ENCODE measurements around the gene AP1AR.

The AP1AR gene

GRCh38 chr4:112279882-112280315, 48.3 kb downstream of the AP1AR start:
- TF ChIP-seq ZNF274 (IDR thresholded peaks at IDR 0.05; ENCODE audit: low read depth, low read length): no peak
- peak overlapping the region; percentile 74 for H3K4me3 ChIP-seq (ENCODE audit: low read length)

- TF ChIP-seq ZNF274 (IDR thresholded peaks at IDR 0.05; ENCODE audit: low read depth, low read length): no peak
- peak overlapping the region; percentile 74 for H3K4me3 ChIP-seq (ENCODE audit: low read length)
These were observed 48.9 kb downstream of the AP1AR start for GRCh38 chr4:112280386-112281056.

GRCh38 chr4:112281895-112282398, 50.4 kb downstream of the AP1AR start:
- H3K4me3 ChIP-seq (ENCODE audit: low read length): peak overlapping the region; percentile 8; the same call in 1 of the 2 replicates

DNA sequence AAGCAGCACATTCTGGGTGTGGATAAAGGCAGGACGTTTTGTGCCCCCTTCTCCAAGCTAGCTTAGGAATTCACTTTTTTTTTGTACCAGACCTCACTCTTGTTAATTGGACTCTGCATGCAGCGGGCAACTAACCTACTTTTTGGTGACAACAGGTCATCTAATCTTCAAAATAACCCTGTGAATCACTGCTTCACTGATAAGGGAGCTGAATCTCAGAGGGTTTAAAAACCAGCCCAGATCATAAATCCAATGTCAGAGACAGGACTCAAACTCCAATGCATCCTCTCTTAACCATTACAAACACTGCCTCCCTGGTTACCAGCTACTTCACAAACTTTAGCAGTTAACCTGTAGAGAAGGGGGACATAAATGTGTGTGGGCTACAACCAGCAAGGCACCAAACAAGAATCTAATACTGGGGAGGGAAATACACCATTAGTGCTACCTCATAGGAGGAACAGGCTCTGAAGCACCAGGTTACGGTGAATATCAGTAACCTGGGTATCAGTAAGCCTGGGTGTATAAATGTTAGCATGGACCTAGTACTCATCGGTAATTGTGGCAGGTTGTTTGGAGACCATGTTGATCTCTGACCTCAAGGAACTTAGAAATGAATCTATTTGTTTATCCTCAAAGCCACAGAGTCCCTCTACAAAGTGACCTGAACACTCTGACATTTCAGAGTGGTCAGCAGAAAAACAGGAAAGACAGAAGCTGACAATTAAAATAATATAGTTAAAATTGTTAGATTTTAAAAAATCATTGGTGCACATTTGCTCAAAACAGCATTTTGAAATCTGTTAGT, 51.5 kb downstream of the AP1AR start:
- TF ChIP-seq ZNF274 (IDR thresholded peaks at IDR 0.05; ENCODE audit: low read depth, low read length): no peak
- peak overlapping the region; percentile 97 for H3K4me3 ChIP-seq (ENCODE audit: low read length)

- H3K4me3 ChIP-seq (ENCODE audit: low read length): peak overlapping the region; percentile 97
- no peak for TF ChIP-seq ZNF274 (IDR thresholded peaks at IDR 0.05; ENCODE audit: low read depth, low read length)
These were observed 52.6 kb downstream of the AP1AR start for GRCh38 chr4:112284166-112284565.

GRCh38 chr4:112284662-112285411, 53.2 kb downstream of the AP1AR start:
- peak overlapping the region; percentile 97 for H3K4me3 ChIP-seq (ENCODE audit: low read length)
- TF ChIP-seq ZNF274 (IDR thresholded peaks at IDR 0.05; ENCODE audit: low read depth, low read length): no peak

GRCh38 chr4:112287258-112287989, 55.8 kb downstream of the AP1AR start:
- peak overlapping the region; percentile 97; the same call in 1 of the 2 replicates for H3K4me3 ChIP-seq (ENCODE audit: low read length)
- TF ChIP-seq ZNF274 (IDR thresholded peaks at IDR 0.05; ENCODE audit: low read depth, low read length): no peak

DNA sequence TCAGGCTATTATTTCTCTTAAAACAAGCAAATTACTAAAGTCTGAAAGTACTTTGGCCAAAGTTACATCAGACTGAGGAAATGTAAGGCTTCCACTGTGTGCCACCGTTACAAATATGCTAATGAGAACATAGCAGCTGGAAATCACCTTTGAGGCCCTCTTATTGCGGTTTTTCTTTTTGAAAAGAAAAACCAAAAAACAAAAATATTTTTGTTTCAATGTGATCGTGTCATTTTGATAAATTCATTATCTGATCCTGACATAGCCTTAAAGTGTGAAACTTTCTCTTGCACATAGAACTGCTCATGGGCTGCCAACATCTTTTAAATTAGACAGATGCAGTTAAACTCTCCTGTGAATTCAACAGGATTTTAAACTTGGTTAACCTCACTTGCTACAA, 56.9 kb downstream of the AP1AR start:
- no peak for TF ChIP-seq ZNF274 (IDR thresholded peaks at IDR 0.05; ENCODE audit: low read depth, low read length)
- no peak overlapping the region for H3K4me3 ChIP-seq (ENCODE audit: low read length)

- H3K4me3 ChIP-seq (ENCODE audit: low read length): no peak overlapping the region
- TF ChIP-seq ZNF274 (IDR thresholded peaks at IDR 0.05; ENCODE audit: low read depth, low read length): no peak
These were observed 58.0 kb downstream of the AP1AR start for GRCh38 chr4:112289407-112290253.

DNA sequence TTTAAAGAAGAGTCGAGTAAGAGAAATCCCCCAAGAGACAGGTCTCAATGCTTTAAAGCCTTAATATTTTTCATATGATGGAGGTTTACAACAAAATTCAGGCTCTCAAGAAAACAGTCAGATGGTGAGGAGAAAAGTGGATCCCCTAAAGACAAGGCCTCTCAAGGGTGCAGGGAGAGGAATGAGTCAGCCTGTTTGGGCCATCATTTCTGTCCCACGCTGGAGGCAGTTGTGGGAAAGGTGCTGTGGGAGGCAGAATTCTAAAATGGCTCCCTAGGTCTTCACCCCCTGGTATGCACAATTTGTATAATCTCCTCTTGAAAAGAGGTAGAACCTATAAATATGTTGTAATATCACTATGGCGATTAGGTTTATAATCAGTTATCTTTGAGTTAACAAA, 58.8 kb downstream of the AP1AR start:
- H3K4me3 ChIP-seq (ENCODE audit: low read length): no peak overlapping the region
- TF ChIP-seq ZNF274 (IDR thresholded peaks at IDR 0.05; ENCODE audit: low read depth, low read length): no peak

GRCh38 chr4:112296949-112297880, 65.6 kb downstream of the AP1AR start, which contains the start of gene ALPK1:
TSS of gene ALPK1 (plus strand) at chr4:112297369.
- no peak for TF ChIP-seq ZNF274 (IDR thresholded peaks at IDR 0.05; ENCODE audit: low read depth, low read length)
- peak within 1 kb of the TSS; percentile 57; the same call in 1 of the 2 replicates for H3K4me3 ChIP-seq (ENCODE audit: low read length)

- H3K4me3 ChIP-seq (ENCODE audit: low read length): no peak overlapping the region
- no peak for TF ChIP-seq ZNF274 (IDR thresholded peaks at IDR 0.05; ENCODE audit: low read depth, low read length)
These were observed 68.1 kb downstream of the AP1AR start for GRCh38 chr4:112299721-112300120.
